K562 (cell line): ENCODE results near the gene CBX1. TPM values are rescaled to one million over a fixed set of nuclear protein-coding genes. Genes with fewer than 3 reads are reported as not detected.

ENCODE experiments used
- ATAC-seq: fragments of 200-7000 bp; cut with Tn5 transposase; 3 replicates; pipeline ENCODE4 v1.9.1; 2020; ENCODE audit warnings: moderate library complexity
- BruUV-seq: library from RNA; stranded (reverse); fragments of 400-500 nt; replicated peaks from 2 replicates; lab custom pipeline; 2021; lab: Mats Ljungman, UMichigan
- CTCF ChIA-PET: fragments of 300-600 bp; formaldehyde crosslinking; extraction: SDS; loops from one replicate; lab custom pipeline; 2021; ENCODE audit warnings: low intra/inter-chr PET ratio; lab: Yijun Ruan, JAX
- POLR2A ChIA-PET: fragments of 300-600, 350-650 bp; sonication (Branson Sonifier 250); formaldehyde crosslinking; extraction: SDS; loops from one replicate; lab custom pipeline; 2021; ENCODE audit warnings: antibody characterized with exemption, inconsistent platforms; lab: Yijun Ruan, JAX
- DNase-seq, 4 experiments: peaks; one replicate each; pipeline versions ENCODE4 v3.0.0 to v3.0.0-alpha.2; 2011 to 2018; ENCODE audit warnings: low spot score in 3 of 4, mixed read lengths in 3 of 4; ENCODE audit errors: extremely low read depth in 1 of 4
- FAIRE-seq: peaks from 2 replicates; lab custom pipeline; 2011; peaks lifted over from hg19 to GRCh38; lab: Jason Lieb, UNC
- H2AFZ ChIP-seq: 2 replicates; pipeline ENCODE4 v1.6.0; 2011; ENCODE audit warnings: low read depth, low read length, control low read depth, inconsistent platforms
- H3K27ac ChIP-seq: fragments of 200-600 bp; 3 replicates; pipeline ENCODE4 v1.8.0; 2011; ENCODE audit warnings: low read depth, mild to moderate bottlenecking, control low read depth, inconsistent platforms, low read length, moderate library complexity, mixed read lengths; ENCODE audit errors: extremely low read depth
- H3K27me3 ChIP-seq, 2 experiments: fragments of 300-600 bp in 1 of 2; 2 replicates in 1 of 2; 3 replicates in 1 of 2; pipeline versions ENCODE4 v1.6.0 to v1.8.0; 2011; ENCODE audit warnings: inconsistent platforms in 2 of 2, low read length in 2 of 2, mild to moderate bottlenecking in 1 of 2, mixed read lengths in 1 of 2, moderate library complexity in 1 of 2; ENCODE audit not compliant: control insufficient read depth in 2 of 2, insufficient read depth in 2 of 2
- H3K36me3 ChIP-seq: fragments of 300-600 bp; 3 replicates; pipeline ENCODE4 v1.8.0; 2011; ENCODE audit warnings: mild to moderate bottlenecking, low read length, inconsistent platforms; ENCODE audit not compliant: control insufficient read depth, insufficient read depth
- H3K4me1 ChIP-seq, 2 experiments: fragments of 200-600 bp in 1 of 2; replicated peaks in 1 of 2; 2 replicates in 1 of 2; 3 replicates in 1 of 2; pipeline versions ENCODE4 v1.5.1 to v1.8.0; 2011; ENCODE audit warnings: inconsistent platforms in 2 of 2, low read length in 2 of 2, mild to moderate bottlenecking in 1 of 2, mixed read lengths in 1 of 2, moderate library complexity in 1 of 2; ENCODE audit not compliant: control insufficient read depth in 2 of 2, insufficient read depth in 2 of 2
- H3K4me2 ChIP-seq: 2 replicates; pipeline ENCODE4 v1.6.1; 2011; ENCODE audit warnings: low read length, control low read depth, inconsistent platforms, mixed read lengths; ENCODE audit not compliant: insufficient read depth
- H3K4me3 ChIP-seq: fragments of 200-600 bp; sonication (generic), shearing (Covaris generic); 2 replicates; pipeline ENCODE4 v1.5.1; 2016; ENCODE audit warnings: control low read depth, inconsistent platforms
- H3K79me2 ChIP-seq: fragments of 200-600 bp; 3 replicates; pipeline ENCODE4 v1.8.0; 2011; ENCODE audit warnings: low read length, inconsistent platforms; ENCODE audit not compliant: control insufficient read depth, insufficient read depth
- H3K9ac ChIP-seq, 2 experiments: 2 replicates each; pipeline versions ENCODE4 v1.6.0 to v1.6.1; 2011; ENCODE audit warnings: low read depth in 2 of 2, low read length in 2 of 2, control low read depth in 1 of 2, inconsistent platforms in 1 of 2, mild to moderate bottlenecking in 1 of 2, mixed read lengths in 1 of 2; ENCODE audit not compliant: insufficient read depth in 1 of 2
- H3K9me1 ChIP-seq: one replicate; pipeline ENCODE4 v1.6.0; 2011; ENCODE audit warnings: inconsistent platforms, mild to moderate bottlenecking, low read length, moderate library complexity; ENCODE audit not compliant: control insufficient read depth, insufficient read depth
- H3K9me3 ChIP-seq: replicated peaks from 2 replicates; pipeline ENCODE4 v1.5.1; 2011; ENCODE audit warnings: low read depth, low read length, inconsistent platforms; ENCODE audit not compliant: control insufficient read depth, insufficient read depth
- H4K20me1 ChIP-seq: replicated peaks from 2 replicates; pipeline ENCODE4 v1.6.1; 2011; ENCODE audit warnings: low read length, inconsistent platforms, mixed read lengths; ENCODE audit not compliant: control insufficient read depth, insufficient read depth
- FOXK1 ChIP-seq: sonication (generic); formaldehyde crosslinking; IDR thresholded peaks from 2 replicates; pipeline ENCODE4 v1.8.0; 2022; ENCODE audit warnings: missing genetic modification reagents, mild to moderate bottlenecking, borderline replicate concordance
- KAT7 ChIP-seq: sonication (generic); formaldehyde crosslinking; IDR thresholded peaks from 2 replicates; pipeline ENCODE4 v1.8.0; 2022; ENCODE audit warnings: missing genetic modification reagents, mild to moderate bottlenecking, borderline replicate concordance
- NFIC ChIP-seq: fragments of 450-650 bp; IDR thresholded peaks from 2 replicates; pipeline ENCODE4 v1.6.1; 2017; ENCODE audit warnings: mild to moderate bottlenecking, inconsistent platforms
- SMAD1 ChIP-seq: fragments of 150-350 bp; IDR thresholded peaks from 2 replicates; pipeline ENCODE4 v1.6.1; 2014; ENCODE audit warnings: low read length, low read depth; ENCODE audit not compliant: partially characterized antibody
- WGBS: fragments of 100-300 bp; shearing (Covaris generic); methylation state at CpG from one replicate; pipeline ENCODE4 v1.1.6; 2016; ENCODE audit warnings: low coverage, mixed read lengths; ENCODE audit not compliant: insufficient coverage; ENCODE audit errors: missing lambda C conversion rate; 5-methylcytosine and 5-hydroxymethylcytosine counted together
- in situ Hi-C: fragments of 300-500 bp; cut with MboI; formaldehyde crosslinking; loops from 4 replicates; pipeline ENCODE4 v1.15.0; 2018; ENCODE audit warnings: inconsistent platforms, mixed read lengths
- intact Hi-C: fragments of 100-400 bp; cut with micrococcal nuclease; formaldehyde crosslinking; loops from 2 replicates; pipeline ENCODE4 v1.14.2; 2022
- polyA plus RNA-seq, 8 experiments: library from polyadenylated mRNA; depleted of rRNA in 4 of 8; stranded (reverse) in 5 of 8; unstranded in 3 of 8; fragments of >200 nt; fragmentation: Nextera tagmentation in 2 of 8; fragmentation: Illumina TruSeq in 1 of 8; extraction: Ambion mirVana in 2 of 8; extraction: Trizol in 1 of 8; gene quantifications; 2 replicates each; pipeline versions ENCODE4 v1.2.1 to v1.2.3, GENCODE V29; 2011 to 2014; ENCODE audit warnings: inconsistent platforms in 1 of 8, missing spikeins in 1 of 8
- total RNA-seq, 7 experiments: library from RNA; depleted of rRNA in 6 of 7; stranded (reverse); fragments of >200 nt in 6 of 7; fragmentation: Illumina TruSeq in 2 of 7; extraction: Trizol in 2 of 7; gene quantifications; 2 replicates each; pipeline versions ENCODE4 v1.2.1 to v1.2.3, GENCODE V29; 2011 to 2021; ENCODE audit warnings: low replicate concordance in 1 of 7
- TF ChIP-seq, protein P1 (sequence below): fragments of 450-650 bp; IDR thresholded peaks from 2 replicates; pipeline ENCODE4 v1.6.1; 2018; ENCODE audit not compliant: partially characterized antibody

The CBX1 gene
- total and polyA plus RNA-seq, 9 of the 15 experiments (the other 6 are each of a cell fraction or from before 2014, with no cell fraction given): 10.6 to 95.7 (median 52.7) TPM

DNA sequence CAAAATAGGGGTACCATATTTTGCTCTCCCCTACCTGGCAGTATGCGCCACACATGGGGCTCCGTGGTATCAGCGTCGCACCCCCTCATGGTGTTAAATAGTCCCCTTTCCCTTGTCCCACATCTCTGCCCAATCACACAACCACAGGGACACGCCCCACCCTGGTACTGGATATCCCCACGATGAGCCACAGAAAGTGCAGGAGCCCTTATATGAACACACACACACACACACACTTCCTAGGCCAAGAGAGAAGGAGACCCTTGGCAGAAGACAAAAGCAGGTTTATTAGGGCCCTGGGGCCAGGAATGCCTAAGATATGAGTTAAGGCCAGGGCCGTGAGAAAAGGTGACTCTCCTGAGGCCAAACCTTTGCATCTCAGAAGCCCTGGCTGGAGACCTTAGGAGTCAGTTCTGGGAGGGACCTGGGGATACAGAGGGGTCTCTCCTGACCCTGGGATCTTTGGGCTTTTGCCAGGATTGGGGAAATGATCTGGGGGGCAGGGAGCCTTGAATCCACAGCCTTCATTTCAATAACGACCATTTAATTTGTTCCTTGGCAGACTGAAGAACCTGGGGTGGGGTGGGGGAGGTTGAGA, 75.3 kb downstream of the CBX1 start:
- Histone ChIP-seq H3K79me2 (no peaks in the 10 kb centered on the region), H3K4me2 (peak overlapping the region; percentile 97), H3K9me1 (no peaks in the 10 kb centered on the region), H3K27ac (no peak overlapping the region), H3K9me3 (no peaks in the 10 kb centered on the region), H3K36me3 (no peaks in the 10 kb centered on the region), H3K9ac (peak overlapping the region in 1 of 2 experiments; percentile 2; a peak in 1 of 4 replicates), H4K20me1 (no peaks in the 10 kb centered on the region), H2AFZ (peak overlapping the region; percentile 99), H3K27me3 (no peaks in the 10 kb centered on the region), H3K4me3 (peak overlapping the region; percentile 27; the same call in 1 of the 2 replicates), H3K4me1 (peaks cover 23 to 39% of the 10 kb centered on the region in 2 experiments; a peak in 4 of 5 replicates)
- FAIRE-seq (no peak), DNase-seq (no peak), ATAC-seq (no peak)
- ChIA-PET POLR2A (interaction anchor here (0.7 to 2.1 kb wide), 10 partner anchors 18 to 105 kb away, joined by 3 to 16 read pairs (median 6); partner anchors contain the start of genes NFE2L1 and SNX11), CTCF (interaction anchor here (0.6 to 4.7 kb wide), 5 partner anchors 48 to 852 kb away, joined by 3 to 54 read pairs (median 7); no protein-coding TSS in a partner anchor)
- TF ChIP-seq FOXK1 (CRISPR knock-in tag) (peak; percentile 66; the same call in 1 of the 2 replicates), SMAD1 (no peak), KAT7 (CRISPR knock-in tag) (0 out of 2 replicates have a peak, but pooled peaks have one; percentile 41), NFIC (peak; percentile 63; the same call in 1 of the 2 replicates)
- TF ChIP-seq, protein P1, sequence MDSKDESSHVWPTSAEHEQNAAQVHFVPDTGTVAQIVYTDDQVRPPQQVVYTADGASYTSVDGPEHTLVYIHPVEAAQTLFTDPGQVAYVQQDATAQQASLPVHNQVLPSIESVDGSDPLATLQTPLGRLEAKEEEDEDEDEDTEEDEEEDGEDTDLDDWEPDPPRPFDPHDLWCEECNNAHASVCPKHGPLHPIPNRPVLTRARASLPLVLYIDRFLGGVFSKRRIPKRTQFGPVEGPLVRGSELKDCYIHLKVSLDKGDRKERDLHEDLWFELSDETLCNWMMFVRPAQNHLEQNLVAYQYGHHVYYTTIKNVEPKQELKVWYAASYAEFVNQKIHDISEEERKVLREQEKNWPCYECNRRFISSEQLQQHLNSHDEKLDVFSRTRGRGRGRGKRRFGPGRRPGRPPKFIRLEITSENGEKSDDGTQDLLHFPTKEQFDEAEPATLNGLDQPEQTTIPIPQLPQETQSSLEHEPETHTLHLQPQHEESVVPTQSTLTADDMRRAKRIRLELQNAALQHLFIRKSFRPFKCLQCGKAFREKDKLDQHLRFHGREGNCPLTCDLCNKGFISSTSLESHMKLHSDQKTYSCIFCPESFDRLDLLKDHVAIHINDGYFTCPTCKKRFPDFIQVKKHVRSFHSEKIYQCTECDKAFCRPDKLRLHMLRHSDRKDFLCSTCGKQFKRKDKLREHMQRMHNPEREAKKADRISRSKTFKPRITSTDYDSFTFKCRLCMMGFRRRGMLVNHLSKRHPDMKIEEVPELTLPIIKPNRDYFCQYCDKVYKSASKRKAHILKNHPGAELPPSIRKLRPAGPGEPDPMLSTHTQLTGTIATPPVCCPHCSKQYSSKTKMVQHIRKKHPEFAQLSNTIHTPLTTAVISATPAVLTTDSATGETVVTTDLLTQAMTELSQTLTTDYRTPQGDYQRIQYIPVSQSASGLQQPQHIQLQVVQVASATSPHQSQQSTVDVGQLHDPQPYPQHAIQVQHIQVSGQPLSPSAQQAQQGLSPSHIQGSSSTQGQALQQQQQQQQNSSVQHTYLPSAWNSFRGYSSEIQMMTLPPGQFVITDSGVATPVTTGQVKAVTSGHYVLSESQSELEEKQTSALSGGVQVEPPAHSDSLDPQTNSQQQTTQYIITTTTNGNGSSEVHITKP: peak; percentile 67
- BruUV-seq: no TSS peak
- WGBS: 25% methylated on average over 8 of the region's 8 CpGs
- intact Hi-C loops (loop anchor here (1.0 to 10.0 kb wide), 4 partner anchors 23 to 229 kb away; partner anchors contain the start of gene NFE2L1), in situ Hi-C loops (loop anchor here (5.0 kb wide), 2 partner anchors 41 to 116 kb away; no protein-coding TSS in a partner anchor)
